ENCODE results near the gene TUNAR. TPM values are rescaled to one million over a fixed set of nuclear protein-coding genes. Genes with fewer than 3 reads are reported as not detected.

Gene TUNAR
- total RNA-seq (ENCODE audit: low replicate concordance), result not detected in 2 replicates

DNA sequence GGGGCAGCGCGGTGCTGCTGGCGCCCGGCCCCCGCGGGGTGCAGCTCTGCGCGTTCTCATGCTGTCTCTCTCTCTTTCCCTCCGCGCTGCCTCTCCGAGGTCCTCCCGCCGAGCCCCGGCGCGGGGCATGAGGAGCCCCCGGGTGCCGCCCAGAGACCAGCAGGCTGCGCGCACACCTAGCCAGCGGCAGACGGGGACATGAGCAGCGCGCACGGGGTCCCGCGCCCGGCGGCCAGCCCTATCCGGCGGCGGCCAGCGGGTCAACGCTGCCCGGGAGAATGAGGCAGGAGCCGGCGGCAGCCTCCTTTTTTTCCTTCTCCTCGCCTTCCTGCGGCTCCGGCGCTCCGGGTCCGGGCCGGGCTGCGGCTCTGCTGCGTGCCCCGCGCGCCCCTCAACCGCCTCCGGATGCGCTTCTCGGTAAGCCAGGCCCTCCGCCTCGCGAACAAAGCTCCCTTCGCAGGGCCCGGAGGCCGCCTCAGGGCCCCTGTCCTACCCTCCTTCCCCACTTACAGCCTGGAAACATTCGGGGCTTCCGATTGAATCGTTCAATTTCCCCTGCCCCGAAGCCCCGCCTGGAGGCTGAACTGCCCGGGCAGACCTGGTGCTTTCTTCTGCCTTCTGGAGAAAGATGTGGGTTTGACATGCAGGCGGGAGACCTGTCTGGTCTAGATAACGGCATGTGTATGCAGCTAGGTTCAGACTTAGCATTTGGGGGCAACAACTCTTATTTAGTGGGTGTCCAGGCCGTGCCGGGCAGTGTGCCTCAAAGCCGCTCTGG is at the start of gene TUNAR:
TUNAR (plus strand) TSS at position 72 of the 778 bp plus-strand sequence.
- H3K4me3 ChIP-seq (ENCODE audit: low read depth, low read length), result no peak within 1 kb of the TSS
- no peak for DNase-seq (ENCODE audit: low read depth)

DNA sequence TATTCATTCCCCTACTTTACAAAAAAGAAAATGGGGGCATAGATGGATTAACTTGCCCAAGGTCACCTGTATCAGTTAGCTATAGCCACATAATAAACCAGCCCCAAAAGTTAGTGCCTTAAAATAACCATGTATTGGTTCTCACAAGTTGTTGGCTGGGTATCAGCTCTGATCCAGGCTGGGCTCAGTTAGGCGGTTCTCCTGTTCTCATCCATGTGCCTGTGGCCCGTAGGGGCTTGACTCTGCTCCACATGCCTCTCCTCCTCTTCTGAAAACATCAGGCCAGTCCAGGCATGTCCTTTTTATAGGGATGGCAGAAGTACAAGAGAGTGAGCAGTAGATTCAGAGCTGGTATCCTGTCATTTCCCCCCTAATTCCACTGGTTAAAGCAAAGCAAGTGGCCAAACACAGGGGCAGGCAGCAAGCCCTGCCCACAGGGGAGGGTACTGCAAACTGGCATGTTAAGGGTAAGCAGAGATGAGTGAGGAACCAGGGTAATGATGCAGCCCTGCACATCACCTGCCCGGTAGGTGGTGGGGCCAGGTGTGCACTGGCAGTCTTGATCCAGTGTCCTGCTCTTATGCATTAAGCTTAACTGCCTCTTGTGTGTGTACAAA is 47.9 kb upstream of the TUNAR start:
- no peak overlapping the region for H3K4me3 ChIP-seq (ENCODE audit: low read depth, low read length)
- TF ChIP-seq, protein P1, sequence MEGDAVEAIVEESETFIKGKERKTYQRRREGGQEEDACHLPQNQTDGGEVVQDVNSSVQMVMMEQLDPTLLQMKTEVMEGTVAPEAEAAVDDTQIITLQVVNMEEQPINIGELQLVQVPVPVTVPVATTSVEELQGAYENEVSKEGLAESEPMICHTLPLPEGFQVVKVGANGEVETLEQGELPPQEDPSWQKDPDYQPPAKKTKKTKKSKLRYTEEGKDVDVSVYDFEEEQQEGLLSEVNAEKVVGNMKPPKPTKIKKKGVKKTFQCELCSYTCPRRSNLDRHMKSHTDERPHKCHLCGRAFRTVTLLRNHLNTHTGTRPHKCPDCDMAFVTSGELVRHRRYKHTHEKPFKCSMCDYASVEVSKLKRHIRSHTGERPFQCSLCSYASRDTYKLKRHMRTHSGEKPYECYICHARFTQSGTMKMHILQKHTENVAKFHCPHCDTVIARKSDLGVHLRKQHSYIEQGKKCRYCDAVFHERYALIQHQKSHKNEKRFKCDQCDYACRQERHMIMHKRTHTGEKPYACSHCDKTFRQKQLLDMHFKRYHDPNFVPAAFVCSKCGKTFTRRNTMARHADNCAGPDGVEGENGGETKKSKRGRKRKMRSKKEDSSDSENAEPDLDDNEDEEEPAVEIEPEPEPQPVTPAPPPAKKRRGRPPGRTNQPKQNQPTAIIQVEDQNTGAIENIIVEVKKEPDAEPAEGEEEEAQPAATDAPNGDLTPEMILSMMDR (IDR thresholded peaks at IDR 0.05; ENCODE audit: insufficient read depth, low read length), result no peak
- no peak for DNase-seq (ENCODE audit: low read depth)

More for the DNA sequence above, at the start of gene TUNAR:
- TF ChIP-seq, protein P1 (IDR thresholded peaks at IDR 0.05; ENCODE audit: insufficient read depth, low read length), result no peak

DNA sequence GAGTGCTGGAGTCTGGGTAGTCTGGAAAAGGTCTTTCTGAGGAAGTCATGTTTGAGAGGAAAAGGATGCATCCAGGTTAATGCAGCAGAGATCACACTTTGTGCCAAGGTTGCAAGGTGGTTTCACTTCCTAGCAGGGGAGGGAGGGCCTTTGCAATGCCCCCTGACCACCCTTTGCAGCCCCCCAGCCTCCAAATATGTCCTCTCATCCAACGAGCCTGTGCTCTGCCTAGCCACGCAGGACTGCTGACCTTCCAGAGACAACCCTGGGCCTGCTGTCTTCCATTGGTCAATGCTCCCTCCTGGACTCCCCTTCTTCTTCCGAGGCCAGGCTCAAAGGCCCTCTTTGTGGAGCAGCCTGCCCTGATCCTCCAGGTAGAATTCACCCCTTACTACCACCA is 47.3 kb upstream of the TUNAR start:
- no peak for DNase-seq (ENCODE audit: low read depth)
- TF ChIP-seq, protein P1 (IDR thresholded peaks at IDR 0.05; ENCODE audit: insufficient read depth, low read length), result no peak
- H3K4me3 ChIP-seq (ENCODE audit: low read depth, low read length), result no peak overlapping the region

DNA sequence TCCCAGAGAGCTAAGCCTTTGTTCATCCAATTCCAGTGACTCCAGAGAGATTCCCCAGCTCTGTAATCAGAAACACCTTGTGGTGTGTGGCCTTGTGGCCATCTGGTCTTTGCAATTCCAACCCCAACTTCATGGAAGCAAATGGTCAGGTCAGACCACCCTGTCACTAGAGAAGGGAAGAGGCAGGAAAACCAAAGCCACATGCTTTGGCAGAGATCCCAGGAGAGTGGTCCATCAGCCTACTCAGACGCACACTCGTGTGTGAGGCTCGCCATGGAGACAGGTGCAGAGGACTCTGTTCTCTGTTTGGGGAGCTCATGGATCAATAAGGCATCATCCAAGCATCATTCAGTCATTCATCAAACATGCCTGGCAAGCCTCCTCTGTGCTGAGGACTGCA is 46.2 kb upstream of the TUNAR start:
- TF ChIP-seq, protein P1 (IDR thresholded peaks at IDR 0.05; ENCODE audit: insufficient read depth, low read length), result no peak
- DNase-seq (ENCODE audit: low read depth), result no peak
- H3K4me3 ChIP-seq (ENCODE audit: low read depth, low read length), result no peak overlapping the region

DNA sequence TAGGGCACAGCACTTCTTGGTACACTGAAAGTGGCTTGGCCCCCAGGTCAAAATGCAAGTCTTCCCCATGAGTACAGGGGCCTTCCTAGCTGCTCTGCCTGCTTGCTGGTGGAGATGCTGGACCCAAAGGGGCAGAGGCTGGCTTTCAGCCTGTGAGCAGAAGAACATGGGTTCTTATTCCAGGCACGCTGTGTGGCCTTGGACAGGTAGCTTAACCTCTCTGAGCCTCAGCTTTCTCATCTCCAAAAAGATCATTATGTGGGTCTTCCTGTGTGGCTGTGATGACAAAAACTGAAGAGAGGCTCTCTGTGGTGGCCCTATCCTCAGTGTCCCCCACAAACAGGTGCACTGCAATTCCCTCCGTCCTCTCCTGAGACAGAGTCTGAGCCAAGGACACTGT is 45.6 kb upstream of the TUNAR start:
- no peak for DNase-seq (ENCODE audit: low read depth)
- TF ChIP-seq, protein P1 (IDR thresholded peaks at IDR 0.05; ENCODE audit: insufficient read depth, low read length), result no peak
- H3K4me3 ChIP-seq (ENCODE audit: low read depth, low read length), result no peak overlapping the region

DNA sequence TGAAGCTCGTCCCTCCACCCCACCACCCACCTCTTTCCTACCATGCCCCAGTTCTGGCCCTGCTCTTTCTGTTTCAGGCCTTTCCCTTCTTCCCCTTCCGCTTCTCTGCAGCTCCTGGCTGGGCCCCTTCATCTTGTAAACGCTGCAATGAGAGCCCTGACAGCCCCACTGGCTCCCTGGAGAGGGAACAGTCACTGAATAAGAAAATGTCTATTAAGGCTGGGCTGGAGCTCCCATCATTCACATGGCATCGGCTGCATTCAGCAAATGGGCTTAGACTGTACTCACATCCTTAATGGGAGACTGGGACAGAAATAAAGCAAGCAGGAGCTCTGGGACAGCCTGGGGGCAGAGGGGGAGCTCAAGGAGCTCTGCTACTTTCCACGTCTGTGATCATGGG is 45.2 kb upstream of the TUNAR start:
- H3K4me3 ChIP-seq (ENCODE audit: low read depth, low read length), result no peak overlapping the region
- TF ChIP-seq, protein P1 (IDR thresholded peaks at IDR 0.05; ENCODE audit: insufficient read depth, low read length), result no peak
- no peak for DNase-seq (ENCODE audit: low read depth)
